ENCODE measurements around the gene DPM2.

Gene DPM2

DNA sequence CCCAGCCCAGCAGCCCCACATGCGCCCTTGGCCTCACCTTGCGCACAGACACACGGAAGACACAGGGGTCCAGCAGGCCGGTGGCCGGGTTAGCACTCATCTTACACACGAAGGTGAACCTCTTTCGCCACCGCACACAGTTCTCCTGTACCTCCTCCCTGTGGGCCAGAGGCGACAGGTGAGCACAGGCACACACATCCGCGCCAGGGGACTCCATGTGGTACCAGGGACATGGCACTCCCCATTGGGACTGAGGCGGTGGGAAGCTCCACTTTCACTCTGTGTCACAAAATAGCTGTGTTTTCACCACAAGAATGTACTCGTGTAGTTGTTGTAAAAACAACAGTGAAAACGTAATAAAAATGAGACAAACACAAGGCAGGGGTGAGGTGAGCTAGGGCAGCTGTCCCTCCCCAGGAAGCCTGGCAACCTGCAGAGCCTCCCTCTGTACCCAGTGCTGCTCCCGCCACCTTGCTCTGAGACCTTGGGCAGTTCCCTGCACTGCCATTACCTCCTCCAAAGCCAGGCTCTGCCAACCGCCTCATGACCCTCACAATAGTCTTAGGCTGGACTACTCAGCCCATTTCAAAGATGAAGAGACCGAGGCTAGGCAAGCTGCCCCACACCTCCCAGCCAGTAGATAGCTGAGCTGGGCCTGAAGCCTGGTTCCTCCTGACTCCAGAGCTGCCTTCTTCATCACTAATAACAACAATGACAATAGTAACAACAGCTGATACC is 16.3 kb upstream of the DPM2 start:
- no peak for DNase-seq

GRCh38 chr9:127953154-127953553 is 15.5 kb upstream of the DPM2 start:
- DNase-seq, result no peak

DNA sequence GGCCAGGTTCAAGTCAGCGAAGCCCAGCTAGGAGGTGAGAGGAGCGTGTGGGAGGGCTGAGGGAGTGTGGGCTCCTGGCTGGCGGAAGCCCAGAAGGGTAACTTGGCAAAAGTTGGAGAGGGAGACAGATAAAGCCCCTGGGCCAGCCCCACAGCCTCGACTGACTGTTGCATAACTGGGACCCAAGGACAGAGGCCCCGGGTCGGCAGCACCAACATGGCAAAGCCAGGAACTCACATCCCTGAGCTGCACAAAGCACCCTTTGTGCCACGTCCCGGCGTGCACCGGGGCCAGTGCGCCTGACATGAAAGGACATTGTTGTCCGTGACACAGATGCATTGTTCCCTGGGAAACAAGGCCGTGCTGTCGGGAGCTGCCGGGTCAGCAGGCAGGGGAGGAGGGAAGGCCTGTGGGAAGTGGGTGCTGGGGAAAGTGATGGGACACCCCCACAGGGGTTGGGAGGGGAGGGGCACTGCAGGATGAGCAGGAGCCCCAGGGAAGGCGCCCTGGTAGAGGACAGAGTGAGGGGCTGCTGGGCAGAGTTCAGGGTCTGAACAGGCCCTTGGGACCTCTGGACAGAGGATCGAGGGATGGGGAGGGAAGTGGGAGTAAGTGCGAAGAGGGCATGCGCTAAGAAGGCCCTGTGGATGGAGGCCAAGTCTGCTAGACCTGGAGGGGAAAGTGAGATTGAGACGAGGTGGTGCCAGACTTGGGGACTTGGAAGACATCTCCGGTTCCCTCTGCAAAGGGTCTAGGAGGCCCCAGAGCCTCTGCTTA is 13.0 kb upstream of the DPM2 start:
- DNase-seq, result no peak

DNA sequence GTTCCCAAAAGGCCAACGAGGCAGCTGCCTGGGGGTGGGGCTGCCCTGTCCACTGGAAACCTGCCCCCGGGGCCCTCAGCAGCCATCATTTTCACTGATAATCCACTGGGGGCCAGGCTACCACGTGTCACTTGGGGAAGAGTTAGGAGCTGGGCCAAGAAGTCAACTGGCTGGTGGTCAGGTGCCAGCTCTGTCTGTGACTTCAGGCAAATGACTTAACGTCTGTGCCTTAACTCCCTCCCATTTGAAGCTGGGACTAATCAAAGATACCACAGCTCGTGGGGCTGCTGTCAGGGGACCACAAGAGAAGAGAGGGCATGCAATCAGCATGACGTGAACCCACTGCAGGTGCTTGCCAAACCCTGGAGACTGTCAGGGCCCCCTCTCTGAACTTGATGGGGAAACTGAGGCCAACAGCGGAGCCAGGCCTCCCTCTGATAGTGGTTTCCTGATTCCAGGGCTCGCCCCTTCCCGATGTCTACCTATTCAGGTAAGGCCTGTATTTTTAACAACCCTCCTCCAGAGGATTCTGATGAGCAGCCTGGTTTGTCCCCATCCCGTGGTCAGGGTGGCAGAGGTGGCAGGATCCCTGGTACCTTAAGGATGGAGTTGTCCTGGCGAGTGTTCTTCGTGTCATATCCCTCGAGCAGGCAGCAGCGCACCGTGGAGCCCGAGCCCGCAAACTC is 12.3 kb upstream of the DPM2 start:
- DNase-seq, result no peak

DNA sequence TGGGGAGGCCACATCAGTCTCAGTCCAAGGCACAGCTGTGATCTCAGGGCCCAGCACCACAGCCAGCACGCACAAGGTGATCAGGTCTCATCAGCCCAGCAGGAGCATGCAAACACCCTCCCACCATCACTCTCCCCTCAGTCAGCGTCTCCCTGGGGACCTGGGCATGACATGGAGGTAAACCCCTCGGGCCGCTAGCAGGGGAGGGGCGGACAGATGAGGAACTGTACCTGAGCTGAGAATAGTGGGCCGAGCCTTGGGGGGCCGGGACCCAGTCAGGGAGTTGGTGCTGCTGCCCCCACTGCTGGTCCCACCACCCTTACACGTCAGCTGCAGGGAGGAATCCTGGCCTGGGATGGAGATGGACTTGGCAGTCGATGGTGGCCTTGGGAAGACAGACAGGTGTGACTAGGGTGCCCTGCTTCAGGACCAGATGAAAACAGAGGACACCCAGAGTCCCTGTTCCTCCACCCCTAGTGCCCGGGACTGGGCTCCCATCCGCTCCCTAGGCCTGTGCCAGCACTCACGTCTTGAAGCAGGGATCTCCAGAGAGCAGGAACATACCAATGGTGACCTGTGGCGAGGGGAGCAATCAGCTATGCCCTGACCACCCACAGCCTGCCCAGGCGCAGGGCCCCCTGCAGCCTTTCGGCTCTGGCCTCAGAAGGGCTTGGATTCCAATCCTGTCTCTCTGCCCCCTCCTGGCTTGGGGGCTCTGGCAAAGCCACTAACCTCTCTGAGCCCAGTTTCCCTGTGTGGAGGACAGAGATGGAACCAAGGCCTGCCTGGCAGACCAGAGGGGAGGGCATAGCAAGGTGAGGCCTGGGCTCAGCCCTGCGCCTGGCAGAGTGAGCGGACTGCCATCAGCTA is 10.4 kb upstream of the DPM2 start:
- DNase-seq, result no peak

DNA sequence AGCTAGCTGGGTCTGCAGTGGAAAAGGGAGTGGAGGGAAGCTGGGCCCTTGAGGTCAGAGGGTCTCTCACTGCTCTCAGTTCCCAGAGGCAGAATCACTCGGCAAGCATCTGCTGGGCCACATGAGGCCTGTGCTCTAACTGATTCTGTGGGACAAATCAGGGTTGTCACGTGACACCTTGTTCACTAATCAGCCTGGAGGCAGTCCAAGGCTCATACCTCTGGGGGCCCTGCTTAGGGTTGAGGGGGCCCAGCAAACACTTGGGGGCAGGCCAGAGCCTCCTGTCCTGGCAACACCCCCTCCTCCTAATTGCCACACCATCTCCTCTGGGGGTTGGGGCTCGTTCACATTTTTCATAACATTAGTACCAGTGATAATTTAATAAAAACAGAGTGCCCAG is 9.1 kb upstream of the DPM2 start:
- DNase-seq, result no peak

- no peak for DNase-seq
Measured at GRCh38 chr9:127945942-127946341, 8.3 kb upstream of the DPM2 start.

GRCh38 chr9:127945338-127945737 is 7.7 kb upstream of the DPM2 start:
- no peak for DNase-seq

GRCh38 chr9:127944586-127945218 is 7.0 kb upstream of the DPM2 start:
- no peak for DNase-seq

DNA sequence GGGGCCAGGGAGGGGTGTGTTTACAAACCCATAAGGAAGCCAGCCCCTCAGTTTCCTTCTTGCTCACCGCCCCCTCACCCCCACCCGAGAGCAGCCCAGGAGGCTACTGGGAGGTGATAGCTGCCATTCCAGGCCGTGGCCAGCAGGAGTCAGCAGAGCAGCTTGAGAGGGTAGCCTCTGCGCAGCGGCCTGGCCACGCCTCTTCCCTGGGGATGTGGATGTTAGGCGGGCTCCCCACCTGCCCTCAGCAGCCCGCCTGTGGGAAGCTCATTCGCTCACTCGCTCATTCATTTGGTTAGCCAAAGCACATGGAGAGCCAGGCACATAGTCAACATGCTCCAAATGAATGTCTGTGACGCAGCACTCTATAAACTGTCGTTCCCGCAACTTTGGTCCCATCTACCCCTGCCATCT is 6.1 kb upstream of the DPM2 start:
- peak; percentile 76 to 78 for DNase-seq

DNA sequence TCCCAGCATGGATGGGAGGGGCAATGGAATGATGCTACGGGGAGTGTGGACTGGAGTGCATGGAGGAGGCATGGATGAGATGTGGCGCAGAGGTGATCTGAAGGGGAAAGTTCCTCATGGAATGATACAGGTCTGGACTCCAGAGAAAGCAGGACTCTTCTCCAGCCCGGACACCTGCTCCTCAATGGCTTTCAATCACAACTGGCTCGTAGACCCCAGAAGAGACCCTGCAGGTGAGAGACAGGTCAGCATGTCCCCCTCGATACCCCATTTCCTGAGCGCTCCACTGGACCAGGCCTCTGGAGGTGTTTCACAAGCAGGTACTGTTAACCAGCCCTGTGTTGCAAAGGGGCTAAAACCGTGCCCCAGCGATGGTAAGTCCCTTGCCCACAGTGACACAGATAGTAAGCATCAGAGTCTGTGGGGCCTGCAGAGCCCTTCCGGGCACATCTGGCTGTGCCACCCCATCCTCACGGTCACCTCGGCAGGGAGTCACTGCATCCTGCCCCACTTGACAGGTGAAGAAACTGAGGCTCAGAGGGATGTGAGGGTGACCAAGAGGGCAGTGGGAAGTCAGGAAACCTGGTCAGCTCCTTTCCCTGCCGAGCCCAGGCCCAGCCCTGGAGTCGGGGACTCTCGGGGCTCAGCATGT is 5.5 kb upstream of the DPM2 start:
- no peak for DNase-seq

DNA sequence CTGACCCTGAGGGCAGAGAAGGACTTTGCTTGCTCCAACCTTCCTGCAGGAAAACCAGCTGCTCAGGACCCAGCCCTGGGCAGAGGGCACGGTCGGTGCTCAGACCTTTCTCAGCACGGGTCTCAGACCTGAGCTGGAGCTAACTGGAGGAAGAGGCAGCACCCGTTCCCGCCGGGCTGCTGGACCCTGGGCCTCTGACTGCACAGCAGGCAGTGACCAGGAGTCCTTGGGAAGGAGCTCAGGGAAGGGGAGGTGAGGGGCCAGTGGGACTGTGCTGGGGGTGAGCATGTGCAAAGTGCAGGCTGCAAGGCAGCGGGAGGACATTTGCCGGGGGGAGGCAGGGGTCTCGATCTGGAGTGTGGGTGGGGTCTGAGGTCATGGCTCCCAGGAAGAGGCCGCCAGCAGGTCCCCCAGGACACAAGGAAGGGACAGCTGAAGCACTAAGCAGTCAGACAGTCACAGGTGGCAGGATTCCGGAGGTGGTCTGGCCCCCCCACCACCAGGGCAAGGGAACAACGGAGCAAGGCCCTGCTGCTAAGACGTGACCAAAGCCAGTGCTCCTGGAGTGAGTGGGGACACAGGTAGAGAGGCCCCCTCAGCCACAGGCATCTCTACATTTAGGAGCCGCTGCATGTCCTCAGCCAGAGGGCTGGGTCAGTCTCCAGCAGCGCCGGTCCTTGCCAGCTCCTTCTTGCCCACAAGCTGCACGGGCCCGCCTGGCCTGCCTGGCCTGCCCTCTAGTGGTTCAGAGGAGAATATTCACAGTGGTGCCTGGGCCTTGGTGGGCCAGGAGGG is 4.8 kb upstream of the DPM2 start:
- DNase-seq, result peak in 1 of 2 donors; percentile 56

DNA sequence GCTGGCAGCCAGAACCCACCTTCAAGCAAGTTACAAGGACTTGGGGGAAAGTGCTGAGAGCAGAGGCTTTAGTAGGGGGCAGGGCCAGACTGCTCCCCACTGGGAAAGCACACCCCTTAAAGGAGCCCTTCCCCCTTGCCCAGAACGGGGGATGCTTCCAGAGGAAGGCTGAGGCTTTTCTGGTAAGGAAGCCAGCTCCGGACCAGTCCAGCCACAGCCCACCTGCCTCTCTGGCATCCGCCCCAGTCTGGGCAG is 4.2 kb upstream of the DPM2 start:
- DNase-seq, result no peak

DNA sequence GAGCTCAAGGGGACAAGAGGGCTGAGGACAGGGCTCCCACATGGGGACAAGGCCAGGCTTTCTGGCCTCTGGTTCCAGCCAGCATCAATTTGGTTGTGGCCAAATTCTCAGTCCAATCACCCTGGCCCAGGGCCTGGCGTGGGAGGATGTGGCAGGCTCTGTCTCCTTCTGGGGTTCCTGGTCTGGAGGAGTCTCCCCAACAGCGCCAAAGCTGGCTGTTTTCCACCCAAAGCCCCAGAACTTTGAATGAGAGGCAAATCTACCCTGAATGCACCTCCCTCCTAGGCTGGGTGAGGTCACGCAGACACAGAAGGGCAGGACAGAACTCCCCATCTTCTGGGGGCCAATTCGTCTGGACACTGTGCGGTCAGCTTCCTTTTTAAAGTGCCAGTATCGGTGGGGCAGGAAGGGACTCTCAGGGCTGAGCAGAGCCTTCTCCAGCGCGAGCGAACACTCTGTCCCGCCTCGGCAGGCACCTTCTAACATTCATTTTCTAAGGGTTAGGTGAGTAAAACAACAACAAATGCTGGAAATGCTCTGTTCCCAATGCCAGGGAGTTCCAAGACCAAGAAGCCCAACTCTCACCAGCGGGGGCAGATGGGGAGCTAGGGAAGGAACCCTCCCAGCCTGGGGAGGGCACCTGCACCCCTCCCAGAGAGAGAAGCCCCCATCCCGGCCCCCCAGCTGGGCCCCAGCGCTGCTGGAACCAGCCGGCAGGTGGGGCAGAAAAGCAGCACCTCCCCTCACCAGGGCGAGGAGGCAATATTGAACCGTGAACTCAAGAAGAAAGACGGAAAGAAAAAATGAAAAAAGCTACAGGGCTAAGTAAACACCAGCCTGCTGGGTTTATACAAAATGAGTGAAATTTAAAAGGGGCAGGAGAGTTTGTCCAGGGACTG is 3.7 kb upstream of the DPM2 start:
- no peak for DNase-seq

- no peak for DNase-seq
Measured at GRCh38 chr9:127940593-127940992, 2.9 kb upstream of the DPM2 start.

- DNase-seq, result no peak
Measured at GRCh38 chr9:127938298-127938690, 640 bp upstream of the DPM2 start.

- DNase-seq, result no peak
Measured at GRCh38 chr9:127937056-127937387, 632 bp downstream of the DPM2 start.

- no peak for DNase-seq
Measured at GRCh38 chr9:127936347-127936852, 1.3 kb downstream of the DPM2 start.

DNA sequence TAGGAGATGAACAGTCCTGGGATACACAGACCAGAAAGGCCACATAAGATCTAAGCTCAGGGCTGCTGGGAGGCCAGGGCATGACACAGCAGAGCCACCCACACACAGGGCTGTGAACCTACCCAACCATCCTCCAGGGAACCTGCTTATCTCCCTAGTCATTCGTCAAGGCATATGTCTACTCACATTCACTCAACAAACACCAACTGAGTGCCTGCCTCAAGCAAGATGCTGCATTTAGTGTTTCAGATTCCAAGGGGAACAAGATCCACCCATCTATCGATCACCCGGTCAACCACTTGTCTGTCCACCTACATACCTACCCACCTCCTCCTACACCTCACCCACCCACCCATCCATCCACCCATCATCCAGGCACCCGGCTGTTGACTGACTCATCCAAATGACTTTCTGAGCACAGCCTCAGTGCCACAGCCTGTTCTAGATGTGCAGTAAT is 1.9 kb downstream of the DPM2 start:
- no peak for DNase-seq

DNA sequence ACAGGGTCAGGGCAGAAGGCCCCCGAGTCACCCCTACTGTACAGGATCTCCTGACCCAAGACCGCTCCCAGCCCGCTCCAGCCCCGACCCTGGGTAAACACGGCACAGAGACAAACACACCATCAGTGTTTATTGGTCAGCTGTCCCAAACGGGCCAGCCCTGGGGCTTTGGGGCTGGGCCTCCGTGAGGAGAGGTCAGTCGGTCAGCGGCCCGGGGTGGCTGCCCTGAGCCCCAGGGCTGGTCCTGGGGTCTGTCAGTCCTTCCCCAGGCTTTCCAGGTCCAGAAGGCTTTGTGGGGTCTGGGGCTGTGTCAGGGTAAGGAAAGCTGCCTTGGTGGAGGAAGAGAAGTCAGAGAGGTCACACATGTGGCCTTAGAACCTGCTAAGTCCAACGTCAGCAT is 2.7 kb downstream of the DPM2 start:
- DNase-seq, result no peak
